Effector memory CD4-positive, alpha-beta T cell (primary cell): ENCODE results near the gene CALML4.
"Not testable (repeated sequence)": the region's sequence is repeated elsewhere in the genome, so short reads cannot be mapped to it uniquely, and the experiment has no call there.

Experiments
- DNase-seq, 3 donors: peaks; one replicate each; pipeline ENCODE4 v3.0.0-alpha.2; 2020
- H3K27ac ChIP-seq: 2 replicates; pipeline ENCODE4 v1.7.0; 2013; ENCODE audit warnings: mild to moderate bottlenecking, low read length, moderate library complexity; ENCODE audit not compliant: insufficient read depth, poor library complexity, severe bottlenecking
- H3K27me3 ChIP-seq: replicated peaks from 2 replicates; pipeline ENCODE4 v1.7.0; 2013; ENCODE audit warnings: mild to moderate bottlenecking, low read length; ENCODE audit not compliant: insufficient read depth, control insufficient read depth, poor library complexity, severe bottlenecking
- H3K36me3 ChIP-seq: 2 replicates; pipeline ENCODE4 v1.7.0; 2013; ENCODE audit warnings: mild to moderate bottlenecking, low read length, moderate library complexity; ENCODE audit not compliant: control insufficient read depth, insufficient read depth
- H3K4me1 ChIP-seq: 2 replicates; pipeline ENCODE4 v1.7.0; 2013; ENCODE audit warnings: low read length, mild to moderate bottlenecking; ENCODE audit not compliant: control insufficient read depth, insufficient read depth, poor library complexity, severe bottlenecking
- H3K4me3 ChIP-seq: 2 replicates; pipeline ENCODE4 v1.7.0; 2013; ENCODE audit warnings: low read length, low read depth, mild to moderate bottlenecking; ENCODE audit not compliant: insufficient read depth, poor library complexity, severe bottlenecking
- H3K9me3 ChIP-seq: 2 replicates; pipeline ENCODE4 v1.7.0; 2013; ENCODE audit warnings: mild to moderate bottlenecking, low read length, moderate library complexity; ENCODE audit not compliant: control insufficient read depth

CALML4 gene

DNA sequence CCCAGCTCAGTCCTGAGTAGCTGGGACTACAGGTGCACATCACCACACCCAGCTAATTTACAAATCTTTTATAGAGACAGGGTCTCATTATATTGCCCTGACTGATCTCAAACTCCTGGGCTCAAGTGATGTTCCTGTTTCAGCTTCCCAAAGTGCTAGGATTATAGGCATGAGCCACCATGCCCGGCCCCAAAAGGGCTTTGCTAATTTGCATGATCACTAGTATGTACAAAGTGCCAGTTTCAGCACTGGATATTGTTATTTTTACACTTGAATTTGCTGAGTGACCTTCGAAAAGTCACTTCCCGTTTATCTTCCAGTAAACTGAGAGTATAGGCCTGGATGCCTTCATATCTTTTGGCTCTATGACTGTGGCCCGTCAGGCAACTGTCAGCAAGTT lies 12.2 kb upstream of the CALML4 start:
- Histone ChIP-seq H3K27me3 (no peaks in the 10 kb centered on the region), H3K4me1 (no peaks in the 10 kb centered on the region), H3K27ac (no peak overlapping the region), H3K4me3 (no peak overlapping the region), H3K9me3 (no peaks in the 10 kb centered on the region), H3K36me3 (no peaks in the 10 kb centered on the region)
- no peak for DNase-seq

DNA sequence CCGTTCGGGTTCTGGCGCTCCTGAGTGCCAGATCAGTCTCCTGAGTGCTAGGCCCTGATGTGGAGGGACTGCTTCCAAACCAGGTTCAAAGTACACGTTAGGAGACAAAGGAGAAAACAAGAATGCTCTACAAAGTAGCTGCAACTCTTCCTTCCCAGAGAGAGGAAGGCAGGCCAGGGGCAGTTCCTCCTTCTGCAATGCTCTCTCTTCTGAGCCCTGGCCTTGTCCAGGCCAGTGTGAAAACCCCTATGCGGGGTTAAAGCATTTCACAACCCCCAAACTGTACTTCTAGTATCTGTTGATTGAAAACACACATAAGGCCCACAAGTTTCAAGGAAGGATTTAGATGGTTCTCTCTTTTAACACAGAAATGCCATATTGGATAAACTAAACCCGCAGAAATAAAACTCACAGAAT lies 9.7 kb upstream of the CALML4 start:
- H3K4me3 ChIP-seq = no peak overlapping the region
- H3K36me3 ChIP-seq = no peaks in the 10 kb centered on the region
- H3K4me1 ChIP-seq = no peaks in the 10 kb centered on the region
- H3K27ac ChIP-seq = no peak overlapping the region
- H3K27me3 ChIP-seq = no peaks in the 10 kb centered on the region
- no peak for DNase-seq
- H3K9me3 ChIP-seq = no peaks in the 10 kb centered on the region

DNA sequence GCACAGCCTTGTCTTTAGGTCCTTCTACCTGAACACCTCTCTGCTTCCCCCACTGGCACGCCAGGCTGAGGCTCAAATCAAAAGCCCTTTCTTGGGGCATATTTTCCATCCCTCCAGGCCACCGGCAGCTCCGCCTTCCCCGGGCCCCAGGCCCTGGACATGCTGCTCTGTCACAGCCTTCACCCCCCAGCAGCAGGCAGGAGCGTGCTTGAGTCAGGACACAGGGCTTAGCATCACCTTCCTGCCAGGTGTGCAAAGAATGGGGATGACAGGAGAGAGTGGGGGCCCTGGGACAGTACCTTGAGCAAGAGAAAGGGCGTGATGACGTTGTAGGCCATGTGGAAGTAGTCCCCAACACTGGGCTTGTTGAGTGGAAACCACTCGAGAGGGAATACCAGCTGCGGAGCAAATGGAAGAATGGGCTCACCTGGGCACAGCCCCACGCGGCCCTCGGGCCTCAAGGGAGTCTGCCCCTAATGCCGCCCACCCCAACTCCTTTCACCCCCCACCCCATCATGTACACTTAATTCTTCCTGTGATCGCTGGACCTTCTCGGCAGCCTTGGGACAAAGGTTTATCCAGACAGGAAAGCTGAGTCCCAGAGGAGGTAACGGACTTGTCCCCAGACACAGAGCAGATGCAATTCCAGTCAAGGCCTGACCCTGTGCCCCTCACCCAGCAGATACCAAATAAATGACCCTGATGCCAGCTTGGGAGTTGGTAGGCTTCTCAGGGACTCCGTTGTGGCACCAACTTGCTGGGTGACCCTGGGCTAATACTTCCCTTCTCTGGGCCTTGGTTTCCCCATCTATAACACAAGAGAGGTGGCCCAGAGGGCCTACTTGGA lies 9.1 kb upstream of the CALML4 start:
- H3K36me3 ChIP-seq = no peaks in the 10 kb centered on the region
- no peak overlapping the region for H3K4me3 ChIP-seq
- no peaks in the 10 kb centered on the region for H3K9me3 ChIP-seq
- no peaks in the 10 kb centered on the region for H3K27me3 ChIP-seq
- DNase-seq = no peak
- H3K27ac ChIP-seq = no peak overlapping the region
- no peaks in the 10 kb centered on the region for H3K4me1 ChIP-seq

DNA sequence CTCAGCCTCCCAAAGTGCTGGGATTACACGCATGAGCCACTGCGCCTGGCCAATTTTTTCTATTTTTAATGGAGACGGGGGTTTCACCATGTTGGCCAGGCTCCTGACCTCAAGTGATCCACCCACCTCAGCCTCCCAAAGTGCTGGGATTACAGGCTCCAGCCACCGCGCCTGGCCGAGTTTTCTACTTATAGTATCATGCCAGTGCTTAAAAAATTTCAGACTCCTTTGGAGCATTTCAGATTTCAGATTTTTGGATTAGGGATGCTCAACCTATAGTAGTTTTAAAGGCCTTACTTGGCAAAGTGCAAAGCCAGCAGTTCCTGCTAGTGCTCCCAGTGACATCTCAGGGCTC lies 8.3 kb upstream of the CALML4 start:
- not testable (repeated sequence) for H3K4me3 ChIP-seq, H3K27me3 ChIP-seq, H3K4me1 ChIP-seq, H3K36me3 ChIP-seq, H3K9me3 ChIP-seq, H3K27ac ChIP-seq, DNase-seq

DNA sequence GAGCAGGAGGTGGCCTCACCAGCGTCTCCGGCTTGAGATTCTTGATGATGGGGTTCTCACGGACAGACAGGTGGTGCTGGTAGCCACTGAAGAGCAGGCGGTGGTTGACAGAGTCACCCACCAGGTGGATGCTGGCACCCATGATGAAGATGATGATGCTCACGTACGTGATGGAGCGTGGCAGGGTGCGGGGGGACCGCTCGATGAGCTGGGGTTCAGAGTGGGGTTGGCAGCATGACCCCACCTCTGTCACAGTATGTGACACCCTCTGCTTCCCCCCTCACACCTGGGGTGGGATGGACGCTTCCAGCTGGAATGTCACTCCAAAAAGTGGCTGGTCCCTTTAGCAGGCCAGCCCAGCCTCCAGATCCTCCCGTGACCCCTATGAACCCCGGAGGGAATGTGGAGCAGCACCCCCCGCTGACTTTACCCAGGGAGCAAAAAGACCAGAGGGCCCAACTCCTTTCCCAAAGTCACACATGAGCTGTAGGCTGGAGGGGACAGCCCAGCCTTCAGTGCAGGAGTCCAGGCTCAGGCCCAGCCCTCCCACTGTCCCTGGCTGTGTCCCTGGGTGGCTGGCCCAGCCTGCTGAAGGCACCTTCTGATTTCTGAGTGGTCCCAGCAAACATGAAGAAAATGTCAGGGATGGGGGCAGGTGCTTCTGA lies 6.7 kb upstream of the CALML4 start:
- no peak for DNase-seq
- no peak overlapping the region for H3K4me3 ChIP-seq
- H3K36me3 ChIP-seq = no peaks in the 10 kb centered on the region
- peaks cover 4% of the 10 kb centered on the region for H3K4me1 ChIP-seq
- H3K27ac ChIP-seq = no peak overlapping the region
- H3K27me3 ChIP-seq = no peaks in the 10 kb centered on the region
- H3K9me3 ChIP-seq = no peaks in the 10 kb centered on the region

DNA sequence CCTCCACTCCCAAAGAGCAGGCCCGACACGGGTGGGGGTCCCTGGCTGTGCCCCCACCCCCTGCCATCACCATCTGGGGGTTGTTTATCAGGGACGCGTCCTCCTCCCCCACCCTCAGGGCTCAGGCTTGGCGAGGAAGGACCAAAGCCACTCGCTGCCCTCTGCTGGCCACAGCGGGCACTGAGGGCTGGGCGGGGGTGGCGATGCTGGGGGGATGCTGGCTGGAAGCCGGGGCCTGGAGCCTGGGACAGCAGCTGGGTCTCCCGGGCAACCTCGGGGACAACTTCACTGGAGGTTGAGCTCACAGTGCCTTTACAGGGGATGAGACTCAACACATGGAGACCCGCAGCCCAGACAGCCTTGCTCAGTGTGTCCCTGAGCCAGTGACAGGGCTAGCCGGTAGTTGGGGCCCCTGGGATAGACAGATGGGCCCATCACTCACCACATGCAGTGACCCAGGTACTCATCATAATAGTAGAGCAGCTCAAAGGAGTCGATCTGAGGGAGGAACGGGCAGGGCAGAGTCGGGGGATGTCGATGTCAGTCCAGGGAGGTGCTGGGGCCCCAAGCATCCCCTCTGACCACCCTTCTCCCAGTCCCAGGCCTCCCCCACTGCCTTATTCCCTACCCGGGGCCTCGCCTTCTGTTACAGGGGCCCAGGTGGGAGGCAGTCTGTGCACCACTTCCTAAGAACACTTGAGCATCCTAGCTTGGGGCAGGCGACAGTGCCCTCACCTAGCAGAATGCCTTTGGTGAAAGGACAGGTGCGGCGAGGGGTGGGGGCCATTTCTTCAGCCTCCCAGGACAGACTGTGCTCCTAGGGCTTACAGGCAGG lies 5.9 kb upstream of the CALML4 start:
- no peak overlapping the region for H3K4me3 ChIP-seq
- no peaks in the 10 kb centered on the region for H3K27me3 ChIP-seq
- peaks cover 5% of the 10 kb centered on the region for H3K4me1 ChIP-seq
- no peaks in the 10 kb centered on the region for H3K9me3 ChIP-seq
- peak in 1 of 3 donors; percentile 20 for DNase-seq
- no peaks in the 10 kb centered on the region for H3K36me3 ChIP-seq
- H3K27ac ChIP-seq = no peak overlapping the region

DNA sequence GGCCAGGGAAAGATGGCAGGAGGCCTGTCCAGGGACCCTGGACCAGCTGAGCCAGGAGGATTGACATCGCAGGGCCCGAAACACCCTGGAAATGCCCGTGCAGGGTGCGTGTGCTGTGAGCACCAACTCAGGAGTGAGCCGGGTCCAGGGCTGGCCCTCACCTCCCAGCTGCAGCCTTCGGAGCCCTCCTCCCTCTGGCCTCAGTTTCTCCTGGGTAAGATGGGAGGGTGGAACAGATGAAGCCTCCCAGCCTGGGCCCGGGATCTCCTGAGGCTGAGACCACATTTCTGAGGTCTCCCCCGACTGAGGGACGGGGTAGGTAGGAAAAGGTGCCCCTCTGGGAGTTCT lies 5.3 kb upstream of the CALML4 start:
- no peak overlapping the region for H3K4me3 ChIP-seq
- H3K9me3 ChIP-seq = no peaks in the 10 kb centered on the region
- peaks cover 11% of the 10 kb centered on the region for H3K4me1 ChIP-seq
- DNase-seq = no peak
- H3K27ac ChIP-seq = no peak overlapping the region
- no peaks in the 10 kb centered on the region for H3K27me3 ChIP-seq
- no peaks in the 10 kb centered on the region for H3K36me3 ChIP-seq

DNA sequence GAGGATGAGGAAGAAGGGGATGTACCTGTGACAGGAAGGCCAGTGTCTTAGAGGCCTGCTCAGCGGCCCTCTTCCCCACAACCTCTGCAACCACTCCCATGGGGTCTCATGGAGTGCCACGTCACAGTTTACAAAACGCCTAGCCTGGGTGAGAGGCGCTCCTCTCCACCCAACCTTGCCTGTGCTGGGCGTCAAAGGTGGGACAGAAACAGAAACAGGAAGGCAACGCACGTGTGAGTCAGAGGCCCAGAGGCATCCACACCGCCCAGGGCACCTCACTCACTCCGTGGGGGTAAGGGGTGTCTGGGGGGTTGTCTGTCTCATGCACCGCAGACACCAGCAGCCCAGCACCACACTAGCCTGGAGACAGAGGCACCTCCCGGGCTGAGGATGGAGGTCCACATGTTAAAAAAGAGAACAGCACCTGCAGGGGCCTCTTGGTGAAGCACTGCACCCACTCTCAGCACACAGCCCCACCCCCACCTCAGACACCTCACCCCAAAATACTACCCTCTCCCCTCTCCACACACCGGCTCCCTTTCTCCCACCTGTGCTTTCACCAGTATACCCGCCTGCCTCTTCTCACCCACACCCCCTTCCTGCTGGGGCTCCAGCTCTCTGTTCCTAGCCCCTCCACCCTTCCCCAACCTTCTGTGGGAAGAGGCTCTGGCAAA lies 4.7 kb upstream of the CALML4 start:
- H3K27ac ChIP-seq = no peak overlapping the region
- H3K27me3 ChIP-seq = no peaks in the 10 kb centered on the region
- no peaks in the 10 kb centered on the region for H3K9me3 ChIP-seq
- no peaks in the 10 kb centered on the region for H3K36me3 ChIP-seq
- peak in 1 of 3 donors; percentile 9 for DNase-seq
- H3K4me3 ChIP-seq = no peak overlapping the region
- H3K4me1 ChIP-seq = peaks cover 11% of the 10 kb centered on the region

DNA sequence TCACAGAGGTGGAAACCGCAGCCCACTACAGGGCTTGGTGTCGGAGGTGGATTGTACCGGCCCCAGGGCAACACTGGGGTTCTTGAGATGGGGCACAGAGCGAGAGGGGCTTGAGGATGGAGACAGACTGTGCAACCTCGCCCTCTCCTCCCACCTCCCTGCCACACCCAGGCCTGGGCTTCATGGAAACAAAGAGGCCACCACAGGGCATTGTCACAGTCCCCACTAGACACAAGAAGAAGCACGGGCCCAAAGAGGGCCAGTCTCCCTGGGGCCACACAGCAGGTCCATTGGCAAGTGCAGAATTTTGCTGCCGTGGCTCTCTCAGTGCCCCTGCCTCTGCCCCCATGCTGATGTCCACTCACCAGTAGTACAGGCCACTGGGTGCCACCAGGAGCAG lies 4.1 kb upstream of the CALML4 start:
- Histone ChIP-seq H3K27ac (no peak overlapping the region), H3K9me3 (no peaks in the 10 kb centered on the region), H3K36me3 (no peaks in the 10 kb centered on the region), H3K27me3 (no peaks in the 10 kb centered on the region), H3K4me1 (peaks cover 11% of the 10 kb centered on the region), H3K4me3 (no peak overlapping the region)
- no peak for DNase-seq
